GM18873 (cell line): ENCODE measurements around the gene UBL5.

Source experiments
- ATAC-seq: cut with Tn5 transposase; IDR thresholded peaks from one replicate; pipeline ENCODE4 v1.9.1; 2021; ENCODE audit warnings: mild to moderate bottlenecking, moderate library complexity, moderate number of reproducible peaks; ENCODE audit not compliant: unreplicated experiment, low FRiP score

Gene UBL5

GRCh38 chr19:9877780-9878510 lies 50.2 kb downstream of the UBL5 start:
- ATAC-seq, result no peak

GRCh38 chr19:9878511-9879196 lies 50.9 kb downstream of the UBL5 start:
- no peak for ATAC-seq
